Measurements from ENCODE around the gene KCNJ13. TPM values are rescaled to one million over a fixed set of nuclear protein-coding genes. Genes with fewer than 3 reads are reported as not detected.

Gene KCNJ13
- polyA plus RNA-seq (2013) = 0.53 TPM

- no CpG with 5 or more reads among the region's 1 CpG for WGBS (ENCODE audit: insufficient coverage)
- CTCF ChIA-PET = interaction anchor here (1.9 kb wide), 1 partner anchor 9 kb away, joined by 4 read pairs; no protein-coding TSS in a partner anchor
- H3K9me3 ChIP-seq (ENCODE audit: control extremely low read depth in 1 of 5, control insufficient read depth in 4 of 5, insufficient read depth in 2 of 5, low read depth in 1 of 5, low read length in 4 of 5) = no peaks in the 10 kb centered on the region
Measured at GRCh38 chr2:232776435-232776834, at the start of gene KCNJ13. Gene KCNJ13, minus strand, starts transcription at chr2:232776565. Its CDS starts 5,203 bp downstream, at chr2:232771362.

GRCh38 chr2:232817756-232818155 lies 41.4 kb upstream of the KCNJ13 start:
- no peak for DNase-seq
- Histone ChIP-seq H3K27ac (ENCODE audit: insufficient read depth in 1 of 2, low read depth in 1 of 2, low read length in 2 of 2, poor library complexity in 1 of 2, severe bottlenecking in 2 of 2) (no peak overlapping the region), H3K36me3 (ENCODE audit: control insufficient read depth in 4 of 4, insufficient read depth in 4 of 4, low read length in 3 of 4) (peaks cover 32 to 69% (median 50%) of the 10 kb centered on the region in 4 experiments), H3K4me1 (ENCODE audit: control extremely low read depth in 1 of 4, control insufficient read depth in 4 of 4, insufficient read depth in 4 of 4, low read length in 3 of 4) (no peaks in the 10 kb centered on the region), H3K9me3 (ENCODE audit: control extremely low read depth in 1 of 5, control insufficient read depth in 4 of 5, insufficient read depth in 2 of 5, low read depth in 1 of 5, low read length in 4 of 5) (no peaks in the 10 kb centered on the region), H3K27me3 (replicated peaks in 2 of 5; ENCODE audit: control insufficient read depth in 4 of 5, insufficient read depth in 5 of 5, low read length in 4 of 5) (no peaks in the 10 kb centered on the region), H3K4me3 (ENCODE audit: control insufficient read depth in 1 of 7, extremely low read depth in 1 of 7, insufficient read depth in 4 of 7, low read depth in 2 of 7, low read length in 6 of 7) (no peak overlapping the region)
- POLR2A ChIA-PET = no interaction called here
- CTCF ChIA-PET = no interaction called here
- WGBS (ENCODE audit: insufficient coverage) = 93% methylated on average over 2 of the region's 3 CpGs

More at GRCh38 chr2:232776435-232776834, at the start of gene KCNJ13:
- Histone ChIP-seq H3K36me3 (ENCODE audit: control insufficient read depth in 4 of 4, insufficient read depth in 4 of 4, low read length in 3 of 4) (peaks cover 8 to 32% (median 16%) of the 10 kb centered on the region in 4 experiments), H3K4me1 (ENCODE audit: control extremely low read depth in 1 of 4, control insufficient read depth in 4 of 4, insufficient read depth in 4 of 4, low read length in 3 of 4) (no peaks in the 10 kb centered on the region), H3K4me3 (ENCODE audit: control insufficient read depth in 1 of 7, extremely low read depth in 1 of 7, insufficient read depth in 4 of 7, low read depth in 2 of 7, low read length in 6 of 7) (no peak within 1 kb of the TSS), H3K27ac (ENCODE audit: insufficient read depth in 1 of 2, low read depth in 1 of 2, low read length in 2 of 2, poor library complexity in 1 of 2, severe bottlenecking in 2 of 2) (no peak within 1 kb of the TSS), H3K27me3 (replicated peaks in 2 of 5; ENCODE audit: control insufficient read depth in 4 of 5, insufficient read depth in 5 of 5, low read length in 4 of 5) (no peaks in the 10 kb centered on the region)
- POLR2A ChIA-PET = no interaction called here
- DNase-seq = no peak

GRCh38 chr2:232816657-232817056 lies 40.3 kb upstream of the KCNJ13 start:
- no peaks in the 10 kb centered on the region for H3K27me3 ChIP-seq (replicated peaks in 2 of 5; ENCODE audit: control insufficient read depth in 4 of 5, insufficient read depth in 5 of 5, low read length in 4 of 5)
- POLR2A ChIA-PET = no interaction called here
- WGBS (ENCODE audit: insufficient coverage) = 100% methylated on average over 10 of the region's 10 CpGs
- H3K4me1 ChIP-seq (ENCODE audit: control extremely low read depth in 1 of 4, control insufficient read depth in 4 of 4, insufficient read depth in 4 of 4, low read length in 3 of 4) = no peaks in the 10 kb centered on the region
- H3K36me3 ChIP-seq (ENCODE audit: control insufficient read depth in 4 of 4, insufficient read depth in 4 of 4, low read length in 3 of 4) = peaks cover 35 to 72% (median 54%) of the 10 kb centered on the region in 4 experiments
- H3K4me3 ChIP-seq (ENCODE audit: control insufficient read depth in 1 of 7, extremely low read depth in 1 of 7, insufficient read depth in 4 of 7, low read depth in 2 of 7, low read length in 6 of 7) = no peak overlapping the region
- CTCF ChIA-PET = interaction anchor here (0.7 kb wide), 1 partner anchor 42 kb away, joined by 3 read pairs; no protein-coding TSS in a partner anchor
- no peak for DNase-seq
- H3K27ac ChIP-seq (ENCODE audit: insufficient read depth in 1 of 2, low read depth in 1 of 2, low read length in 2 of 2, poor library complexity in 1 of 2, severe bottlenecking in 2 of 2) = no peak overlapping the region
- H3K9me3 ChIP-seq (ENCODE audit: control extremely low read depth in 1 of 5, control insufficient read depth in 4 of 5, insufficient read depth in 2 of 5, low read depth in 1 of 5, low read length in 4 of 5) = no peaks in the 10 kb centered on the region

GRCh38 chr2:232815569-232815968 lies 39.2 kb upstream of the KCNJ13 start:
- no peaks in the 10 kb centered on the region for H3K27me3 ChIP-seq (replicated peaks in 2 of 5; ENCODE audit: control insufficient read depth in 4 of 5, insufficient read depth in 5 of 5, low read length in 4 of 5)
- POLR2A ChIA-PET = no interaction called here
- H3K27ac ChIP-seq (ENCODE audit: insufficient read depth in 1 of 2, low read depth in 1 of 2, low read length in 2 of 2, poor library complexity in 1 of 2, severe bottlenecking in 2 of 2) = no peak overlapping the region
- H3K9me3 ChIP-seq (ENCODE audit: control extremely low read depth in 1 of 5, control insufficient read depth in 4 of 5, insufficient read depth in 2 of 5, low read depth in 1 of 5, low read length in 4 of 5) = no peaks in the 10 kb centered on the region
- H3K4me3 ChIP-seq (ENCODE audit: control insufficient read depth in 1 of 7, extremely low read depth in 1 of 7, insufficient read depth in 4 of 7, low read depth in 2 of 7, low read length in 6 of 7) = no peak overlapping the region
- CTCF ChIA-PET = interaction anchor here (1.1 kb wide), 1 partner anchor 9 kb away, joined by 3 read pairs; no protein-coding TSS in a partner anchor
- H3K36me3 ChIP-seq (ENCODE audit: control insufficient read depth in 4 of 4, insufficient read depth in 4 of 4, low read length in 3 of 4) = peaks cover 38 to 76% (median 52%) of the 10 kb centered on the region in 4 experiments
- WGBS (ENCODE audit: insufficient coverage) = 96% methylated on average over 3 of the region's 3 CpGs
- no peak for DNase-seq
- no peaks in the 10 kb centered on the region for H3K4me1 ChIP-seq (ENCODE audit: control extremely low read depth in 1 of 4, control insufficient read depth in 4 of 4, insufficient read depth in 4 of 4, low read length in 3 of 4)

GRCh38 chr2:232810444-232810843 lies 34.1 kb upstream of the KCNJ13 start:
- no peak overlapping the region for H3K27ac ChIP-seq (ENCODE audit: insufficient read depth in 1 of 2, low read depth in 1 of 2, low read length in 2 of 2, poor library complexity in 1 of 2, severe bottlenecking in 2 of 2)
- no peaks in the 10 kb centered on the region for H3K9me3 ChIP-seq (ENCODE audit: control extremely low read depth in 1 of 5, control insufficient read depth in 4 of 5, insufficient read depth in 2 of 5, low read depth in 1 of 5, low read length in 4 of 5)
- no peaks in the 10 kb centered on the region for H3K4me1 ChIP-seq (ENCODE audit: control extremely low read depth in 1 of 4, control insufficient read depth in 4 of 4, insufficient read depth in 4 of 4, low read length in 3 of 4)
- CTCF ChIA-PET = interaction anchor here (1.8 kb wide), 1 partner anchor 50 kb away, joined by 4 read pairs; no protein-coding TSS in a partner anchor
- no peak for DNase-seq
- POLR2A ChIA-PET = no interaction called here
- H3K36me3 ChIP-seq (ENCODE audit: control insufficient read depth in 4 of 4, insufficient read depth in 4 of 4, low read length in 3 of 4) = peaks cover 20 to 82% (median 57%) of the 10 kb centered on the region in 4 experiments
- WGBS (ENCODE audit: insufficient coverage) = no CpG with 5 or more reads among the region's 1 CpG
- no peaks in the 10 kb centered on the region for H3K27me3 ChIP-seq (replicated peaks in 2 of 5; ENCODE audit: control insufficient read depth in 4 of 5, insufficient read depth in 5 of 5, low read length in 4 of 5)
- H3K4me3 ChIP-seq (ENCODE audit: control insufficient read depth in 1 of 7, extremely low read depth in 1 of 7, insufficient read depth in 4 of 7, low read depth in 2 of 7, low read length in 6 of 7) = no peak overlapping the region

- peaks cover 17 to 78% (median 53%) of the 10 kb centered on the region in 4 experiments for H3K36me3 ChIP-seq (ENCODE audit: control insufficient read depth in 4 of 4, insufficient read depth in 4 of 4, low read length in 3 of 4)
- CTCF ChIA-PET = interaction anchor here (1.1 to 1.8 kb wide), 2 partner anchors 28 to 49 kb away, joined by 3 to 4 read pairs; no protein-coding TSS in a partner anchor
Measured at GRCh38 chr2:232809349-232810124, 33.2 kb upstream of the KCNJ13 start.

GRCh38 chr2:232802091-232802490 lies 25.7 kb upstream of the KCNJ13 start:
- no peaks in the 10 kb centered on the region for H3K4me1 ChIP-seq (ENCODE audit: control extremely low read depth in 1 of 4, control insufficient read depth in 4 of 4, insufficient read depth in 4 of 4, low read length in 3 of 4)
- H3K9me3 ChIP-seq (ENCODE audit: control extremely low read depth in 1 of 5, control insufficient read depth in 4 of 5, insufficient read depth in 2 of 5, low read depth in 1 of 5, low read length in 4 of 5) = peaks cover 0 to 12% (median 2%) of the 10 kb centered on the region in 5 experiments
- DNase-seq = peak in 1 of 3 donors; percentile 15
- H3K36me3 ChIP-seq (ENCODE audit: control insufficient read depth in 4 of 4, insufficient read depth in 4 of 4, low read length in 3 of 4) = peaks cover 14 to 58% (median 40%) of the 10 kb centered on the region in 4 experiments
- no CpG with 5 or more reads among the region's 3 CpGs for WGBS (ENCODE audit: insufficient coverage)
- H3K27me3 ChIP-seq (replicated peaks in 2 of 5; ENCODE audit: control insufficient read depth in 4 of 5, insufficient read depth in 5 of 5, low read length in 4 of 5) = no peaks in the 10 kb centered on the region
- ChIA-PET CTCF (no interaction called here), POLR2A (no interaction called here)
- H3K4me3 ChIP-seq (ENCODE audit: control insufficient read depth in 1 of 7, extremely low read depth in 1 of 7, insufficient read depth in 4 of 7, low read depth in 2 of 7, low read length in 6 of 7) = no peak overlapping the region
- H3K27ac ChIP-seq (ENCODE audit: insufficient read depth in 1 of 2, low read depth in 1 of 2, low read length in 2 of 2, poor library complexity in 1 of 2, severe bottlenecking in 2 of 2) = no peak overlapping the region

More at GRCh38 chr2:232809349-232810124, 33.2 kb upstream of the KCNJ13 start:
- 100% methylated on average over 3 of the region's 5 CpGs for WGBS (ENCODE audit: insufficient coverage)
- POLR2A ChIA-PET = no interaction called here
- peak in 2 of 3 donors; percentile 1 to 2 for DNase-seq
- Histone ChIP-seq H3K4me1 (ENCODE audit: control extremely low read depth in 1 of 4, control insufficient read depth in 4 of 4, insufficient read depth in 4 of 4, low read length in 3 of 4) (no peaks in the 10 kb centered on the region), H3K27ac (ENCODE audit: insufficient read depth in 1 of 2, low read depth in 1 of 2, low read length in 2 of 2, poor library complexity in 1 of 2, severe bottlenecking in 2 of 2) (no peak overlapping the region), H3K4me3 (ENCODE audit: control insufficient read depth in 1 of 7, extremely low read depth in 1 of 7, insufficient read depth in 4 of 7, low read depth in 2 of 7, low read length in 6 of 7) (no peak overlapping the region), H3K9me3 (ENCODE audit: control extremely low read depth in 1 of 5, control insufficient read depth in 4 of 5, insufficient read depth in 2 of 5, low read depth in 1 of 5, low read length in 4 of 5) (peaks cover 0 to 2% (median 0%) of the 10 kb centered on the region in 5 experiments), H3K27me3 (replicated peaks in 2 of 5; ENCODE audit: control insufficient read depth in 4 of 5, insufficient read depth in 5 of 5, low read length in 4 of 5) (no peaks in the 10 kb centered on the region)

All from common myeloid progenitor, CD34-positive (primary cell).